Suprapubic skin (tissue), 3 donors: Measurements from ENCODE around the gene MLKL.

Source experiments
- POLR2A ChIP-seq, 2 donors: fragments of 450-650 bp; IDR thresholded peaks; one replicate each; pipeline ENCODE4 v1.6.1; 2017; ENCODE audit warnings: antibody characterized with exemption in 2 of 2, mild to moderate bottlenecking in 2 of 2, moderate library complexity in 2 of 2
- TF ChIP-seq, protein P1 (sequence below), 2 donors: fragments of 200-600 bp in 1 of 2; fragments of 450-650 bp in 1 of 2; sonication (generic) in 1 of 2; IDR thresholded peaks; one replicate each; pipeline ENCODE4 v1.5.1; 2016 to 2019; ENCODE audit warnings: antibody characterized with exemption in 2 of 2, mild to moderate bottlenecking in 1 of 2, moderate library complexity in 1 of 2

DNA sequence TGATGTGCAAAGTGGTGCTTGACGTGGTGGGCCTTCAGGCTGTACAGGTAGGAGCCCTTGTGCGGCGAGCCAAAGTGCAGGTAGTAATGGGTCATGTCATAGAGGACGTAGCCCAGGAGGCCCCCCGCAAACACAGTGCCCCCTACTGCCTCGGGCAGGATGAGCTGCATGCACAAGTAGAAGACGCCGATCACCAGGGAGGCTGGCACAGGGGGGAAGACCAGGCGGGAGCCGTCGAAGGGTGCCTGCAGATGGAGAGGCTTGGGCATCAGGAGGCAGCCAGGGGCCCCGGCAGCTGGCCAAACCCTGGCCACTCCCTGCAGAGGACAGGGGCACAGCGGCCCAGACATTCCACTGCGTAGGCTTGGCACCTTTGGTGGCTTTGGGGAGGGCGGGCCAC, 15.7 kb upstream of the MLKL start:
- TF ChIP-seq, protein P1, sequence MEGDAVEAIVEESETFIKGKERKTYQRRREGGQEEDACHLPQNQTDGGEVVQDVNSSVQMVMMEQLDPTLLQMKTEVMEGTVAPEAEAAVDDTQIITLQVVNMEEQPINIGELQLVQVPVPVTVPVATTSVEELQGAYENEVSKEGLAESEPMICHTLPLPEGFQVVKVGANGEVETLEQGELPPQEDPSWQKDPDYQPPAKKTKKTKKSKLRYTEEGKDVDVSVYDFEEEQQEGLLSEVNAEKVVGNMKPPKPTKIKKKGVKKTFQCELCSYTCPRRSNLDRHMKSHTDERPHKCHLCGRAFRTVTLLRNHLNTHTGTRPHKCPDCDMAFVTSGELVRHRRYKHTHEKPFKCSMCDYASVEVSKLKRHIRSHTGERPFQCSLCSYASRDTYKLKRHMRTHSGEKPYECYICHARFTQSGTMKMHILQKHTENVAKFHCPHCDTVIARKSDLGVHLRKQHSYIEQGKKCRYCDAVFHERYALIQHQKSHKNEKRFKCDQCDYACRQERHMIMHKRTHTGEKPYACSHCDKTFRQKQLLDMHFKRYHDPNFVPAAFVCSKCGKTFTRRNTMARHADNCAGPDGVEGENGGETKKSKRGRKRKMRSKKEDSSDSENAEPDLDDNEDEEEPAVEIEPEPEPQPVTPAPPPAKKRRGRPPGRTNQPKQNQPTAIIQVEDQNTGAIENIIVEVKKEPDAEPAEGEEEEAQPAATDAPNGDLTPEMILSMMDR (IDR thresholded peaks at IDR 0.05), result no peak
- TF ChIP-seq POLR2A (IDR thresholded peaks at IDR 0.05), result no peak
